ENCODE results near the gene GSE1. TPM values are rescaled to one million over a fixed set of nuclear protein-coding genes. Genes with fewer than 3 reads are reported as not detected.

Gene GSE1
- polyA plus RNA-seq, 1 donor: 94.9 TPM

- DNase-seq: no peak
- peaks cover 6% of the 10 kb centered on the region for H3K9me3 ChIP-seq (ENCODE audit: control insufficient read depth, low read depth, low read length)
- no peak overlapping the region for H3K27ac ChIP-seq (ENCODE audit: low read length)
- WGBS (ENCODE audit: insufficient coverage, low lambda C conversion rate): no CpG with 5 or more reads among the region's 11 CpGs
- H3K4me3 ChIP-seq (ENCODE audit: low read length): no peak overlapping the region
- no peaks in the 10 kb centered on the region for H3K36me3 ChIP-seq (ENCODE audit: control insufficient read depth, insufficient read depth, low read length)
- no peaks in the 10 kb centered on the region for H3K4me1 ChIP-seq (ENCODE audit: control insufficient read depth, insufficient read depth, low read length)
- peaks cover 3% of the 10 kb centered on the region for H3K27me3 ChIP-seq (ENCODE audit: control insufficient read depth, insufficient read depth, low read length)
Measured at GRCh38 chr16:85706449-85707034, 93.4 kb downstream of the GSE1 start.

- peaks cover 8% of the 10 kb centered on the region for H3K9me3 ChIP-seq (ENCODE audit: control insufficient read depth, low read depth, low read length)
- no peak overlapping the region for H3K27ac ChIP-seq (ENCODE audit: low read length)
- no peak overlapping the region for H3K4me3 ChIP-seq (ENCODE audit: low read length)
- DNase-seq: no peak
- no peaks in the 10 kb centered on the region for H3K36me3 ChIP-seq (ENCODE audit: control insufficient read depth, insufficient read depth, low read length)
- no CpG with 5 or more reads among the region's 16 CpGs for WGBS (ENCODE audit: insufficient coverage, low lambda C conversion rate)
- no peaks in the 10 kb centered on the region for H3K4me1 ChIP-seq (ENCODE audit: control insufficient read depth, insufficient read depth, low read length)
- peaks cover 5% of the 10 kb centered on the region for H3K27me3 ChIP-seq (ENCODE audit: control insufficient read depth, insufficient read depth, low read length)
Measured at GRCh38 chr16:85707528-85708095, 94.5 kb downstream of the GSE1 start.

GRCh38 chr16:85708338-85708737, 95.2 kb downstream of the GSE1 start:
- Histone ChIP-seq H3K27ac (ENCODE audit: low read length) (no peak overlapping the region), H3K36me3 (ENCODE audit: control insufficient read depth, insufficient read depth, low read length) (no peaks in the 10 kb centered on the region), H3K9me3 (ENCODE audit: control insufficient read depth, low read depth, low read length) (peaks cover 8% of the 10 kb centered on the region), H3K4me3 (ENCODE audit: low read length) (no peak overlapping the region), H3K4me1 (ENCODE audit: control insufficient read depth, insufficient read depth, low read length) (no peaks in the 10 kb centered on the region), H3K27me3 (ENCODE audit: control insufficient read depth, insufficient read depth, low read length) (peaks cover 5% of the 10 kb centered on the region)
- DNase-seq: no peak
- no CpG with 5 or more reads among the region's 6 CpGs for WGBS (ENCODE audit: insufficient coverage, low lambda C conversion rate)

DNA sequence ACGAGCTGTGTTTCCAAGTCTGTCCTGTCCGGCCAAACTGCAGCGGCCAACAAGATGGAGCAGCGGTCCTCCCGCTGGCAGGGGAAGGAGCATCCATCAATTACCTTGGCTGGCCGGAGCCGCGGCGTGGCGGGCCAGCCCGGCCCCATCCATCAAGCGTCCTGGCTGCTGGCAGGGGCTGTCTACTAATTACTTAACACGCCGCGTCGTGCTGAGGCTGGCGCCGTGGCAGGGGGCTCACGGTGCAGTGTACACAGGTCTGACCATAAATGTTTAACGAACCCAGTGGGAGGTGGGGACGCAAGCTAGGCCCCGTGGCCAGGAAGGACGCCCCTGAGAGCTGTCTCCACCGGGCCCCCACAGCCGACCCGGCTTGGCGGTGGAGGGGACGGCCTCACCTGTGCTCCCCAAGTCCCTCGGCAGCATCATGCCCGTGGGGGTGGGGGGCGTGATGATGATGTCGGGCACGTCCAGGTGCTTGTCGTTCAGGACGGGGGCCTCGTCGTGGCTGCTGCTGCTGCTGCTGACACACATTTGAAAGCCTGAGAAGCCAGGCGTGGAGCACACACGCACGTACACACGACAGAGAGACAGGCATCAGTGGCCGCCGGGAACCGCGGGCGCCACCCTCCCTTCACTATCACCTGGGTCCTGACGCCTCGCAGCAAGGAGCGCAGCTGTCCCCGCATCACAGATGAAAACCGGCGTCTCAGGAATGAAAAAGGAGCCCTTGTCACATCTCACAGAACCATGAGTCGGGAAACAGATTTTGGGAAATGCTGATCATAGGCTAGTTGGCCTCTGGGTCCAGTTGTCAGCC, 96.9 kb downstream of the GSE1 start:
- Histone ChIP-seq H3K9me3 (ENCODE audit: control insufficient read depth, low read depth, low read length) (peaks cover 8% of the 10 kb centered on the region), H3K4me3 (ENCODE audit: low read length) (no peak overlapping the region), H3K27ac (ENCODE audit: low read length) (no peak overlapping the region), H3K36me3 (ENCODE audit: control insufficient read depth, insufficient read depth, low read length) (no peaks in the 10 kb centered on the region), H3K27me3 (ENCODE audit: control insufficient read depth, insufficient read depth, low read length) (peaks cover 5% of the 10 kb centered on the region), H3K4me1 (ENCODE audit: control insufficient read depth, insufficient read depth, low read length) (no peaks in the 10 kb centered on the region)
- DNase-seq: no peak
- WGBS (ENCODE audit: insufficient coverage, low lambda C conversion rate): no CpG with 5 or more reads among the region's 53 CpGs

- WGBS (ENCODE audit: insufficient coverage, low lambda C conversion rate): no CpG with 5 or more reads among the region's 9 CpGs
- no peak overlapping the region for H3K4me3 ChIP-seq (ENCODE audit: low read length)
- peaks cover 8% of the 10 kb centered on the region for H3K9me3 ChIP-seq (ENCODE audit: control insufficient read depth, low read depth, low read length)
- no peak overlapping the region for H3K27ac ChIP-seq (ENCODE audit: low read length)
- H3K27me3 ChIP-seq (ENCODE audit: control insufficient read depth, insufficient read depth, low read length): peaks cover 12% of the 10 kb centered on the region
- DNase-seq: no peak
- peaks cover 5% of the 10 kb centered on the region for H3K4me1 ChIP-seq (ENCODE audit: control insufficient read depth, insufficient read depth, low read length)
- no peaks in the 10 kb centered on the region for H3K36me3 ChIP-seq (ENCODE audit: control insufficient read depth, insufficient read depth, low read length)
Measured at GRCh38 chr16:85710732-85711131, 97.6 kb downstream of the GSE1 start.

- Histone ChIP-seq H3K9me3 (ENCODE audit: control insufficient read depth, low read depth, low read length) (peaks cover 8% of the 10 kb centered on the region), H3K4me1 (ENCODE audit: control insufficient read depth, insufficient read depth, low read length) (peaks cover 5% of the 10 kb centered on the region), H3K36me3 (ENCODE audit: control insufficient read depth, insufficient read depth, low read length) (no peaks in the 10 kb centered on the region), H3K27me3 (ENCODE audit: control insufficient read depth, insufficient read depth, low read length) (peaks cover 18% of the 10 kb centered on the region), H3K4me3 (ENCODE audit: low read length) (no peak overlapping the region), H3K27ac (ENCODE audit: low read length) (no peak overlapping the region)
- WGBS (ENCODE audit: insufficient coverage, low lambda C conversion rate): no CpG with 5 or more reads among the region's 6 CpGs
- DNase-seq: no peak
Measured at GRCh38 chr16:85711982-85712587, 99.0 kb downstream of the GSE1 start.

- H3K36me3 ChIP-seq (ENCODE audit: control insufficient read depth, insufficient read depth, low read length): no peaks in the 10 kb centered on the region
- H3K4me3 ChIP-seq (ENCODE audit: low read length): no peak overlapping the region
- peaks cover 6% of the 10 kb centered on the region for H3K4me1 ChIP-seq (ENCODE audit: control insufficient read depth, insufficient read depth, low read length)
- peaks cover 18% of the 10 kb centered on the region for H3K27me3 ChIP-seq (ENCODE audit: control insufficient read depth, insufficient read depth, low read length)
- no peak for DNase-seq
- H3K9me3 ChIP-seq (ENCODE audit: control insufficient read depth, low read depth, low read length): peaks cover 8% of the 10 kb centered on the region
- H3K27ac ChIP-seq (ENCODE audit: low read length): no peak overlapping the region
- no CpG with 5 or more reads among the region's 9 CpGs for WGBS (ENCODE audit: insufficient coverage, low lambda C conversion rate)
Measured at GRCh38 chr16:85712801-85713200, 99.7 kb downstream of the GSE1 start.

DNA sequence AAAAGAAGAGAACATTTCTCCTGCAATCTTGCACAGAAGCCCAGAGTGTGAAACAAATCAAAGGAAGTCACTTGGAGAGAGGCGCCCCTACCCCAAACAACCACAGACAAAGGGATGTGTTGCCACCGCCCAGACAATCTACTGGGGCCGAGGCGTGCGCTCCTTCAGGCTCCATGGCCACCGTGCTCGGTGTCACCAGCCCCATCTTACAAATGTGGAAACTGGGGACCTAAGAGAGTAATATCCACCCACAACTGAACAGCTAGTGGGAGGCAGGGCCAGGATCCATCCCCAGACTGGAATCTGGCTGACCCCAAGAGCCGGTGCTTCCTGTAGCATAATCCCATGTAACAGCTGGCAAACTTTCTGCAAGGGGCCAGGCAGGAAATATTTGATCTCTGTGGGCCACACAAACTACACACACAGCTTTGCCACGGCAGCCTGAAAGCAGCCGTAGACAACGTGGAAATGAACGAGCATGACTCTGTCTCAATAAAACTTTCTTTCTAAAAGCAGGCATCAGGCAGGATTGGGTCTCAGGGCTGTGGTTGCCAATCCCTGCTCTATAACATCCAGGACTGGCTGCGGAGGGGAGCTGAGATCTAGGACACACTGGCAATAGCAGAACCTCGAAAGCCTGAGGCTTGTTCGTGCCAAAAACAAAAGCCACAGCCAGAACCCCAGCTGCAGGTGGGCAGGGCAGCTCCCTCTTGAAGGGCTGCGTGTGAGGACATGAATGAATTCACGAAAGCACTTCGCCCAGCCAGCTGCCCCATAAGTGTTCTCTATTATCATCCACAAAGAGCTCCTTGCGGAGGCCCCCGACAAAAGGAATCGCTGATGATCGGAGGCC, 102.3 kb downstream of the GSE1 start:
- peaks cover 16% of the 10 kb centered on the region for H3K27me3 ChIP-seq (ENCODE audit: control insufficient read depth, insufficient read depth, low read length)
- H3K9me3 ChIP-seq (ENCODE audit: control insufficient read depth, low read depth, low read length): peaks cover 2% of the 10 kb centered on the region
- H3K4me3 ChIP-seq (ENCODE audit: low read length): no peak overlapping the region
- H3K36me3 ChIP-seq (ENCODE audit: control insufficient read depth, insufficient read depth, low read length): no peaks in the 10 kb centered on the region
- no peak overlapping the region for H3K27ac ChIP-seq (ENCODE audit: low read length)
- WGBS (ENCODE audit: insufficient coverage, low lambda C conversion rate): no CpG with 5 or more reads among the region's 22 CpGs
- DNase-seq: no peak
- peaks cover 19% of the 10 kb centered on the region for H3K4me1 ChIP-seq (ENCODE audit: control insufficient read depth, insufficient read depth, low read length)

DNA sequence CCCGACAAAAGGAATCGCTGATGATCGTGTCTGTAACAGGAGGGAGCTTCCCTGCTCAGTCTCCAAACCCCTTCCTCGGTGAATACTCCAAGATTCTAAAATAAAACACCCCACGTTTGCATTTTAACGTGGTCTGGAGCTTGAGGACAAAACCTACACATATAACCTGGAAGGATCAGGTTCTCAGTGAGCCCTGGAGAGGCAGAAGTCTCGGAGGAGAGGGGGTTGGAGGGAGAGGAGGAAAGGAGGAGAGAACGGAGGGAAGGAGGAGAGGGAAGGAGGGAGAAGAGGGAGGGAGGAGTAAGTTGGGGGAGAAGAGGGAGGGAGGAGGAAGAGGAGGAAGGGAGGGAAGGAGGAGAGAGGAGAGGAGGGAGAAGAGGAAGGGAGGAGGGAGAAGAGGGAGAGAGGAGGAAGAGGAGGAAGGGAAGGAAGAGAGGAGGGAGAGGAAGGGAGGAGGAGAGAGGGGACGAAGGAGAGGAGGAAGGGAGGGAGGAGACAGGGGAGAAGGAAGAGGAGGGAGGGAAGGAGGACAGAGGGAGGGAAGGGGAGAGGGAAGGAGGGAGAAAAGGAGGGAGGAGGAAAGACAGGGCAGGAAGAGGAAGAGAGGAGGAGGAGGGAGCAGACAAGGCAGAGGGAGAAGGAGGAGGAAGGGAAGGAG, 103.0 kb downstream of the GSE1 start:
- Histone ChIP-seq H3K27ac (ENCODE audit: low read length) (peak overlapping the region; percentile 24), H3K9me3 (ENCODE audit: control insufficient read depth, low read depth, low read length) (peaks cover 2% of the 10 kb centered on the region), H3K27me3 (ENCODE audit: control insufficient read depth, insufficient read depth, low read length) (peaks cover 16% of the 10 kb centered on the region), H3K36me3 (ENCODE audit: control insufficient read depth, insufficient read depth, low read length) (no peaks in the 10 kb centered on the region), H3K4me3 (ENCODE audit: low read length) (no peak overlapping the region), H3K4me1 (ENCODE audit: control insufficient read depth, insufficient read depth, low read length) (peaks cover 19% of the 10 kb centered on the region)
- 55% methylated on average over 4 of the region's 9 CpGs for WGBS (ENCODE audit: insufficient coverage, low lambda C conversion rate)
- DNase-seq: no peak
